GM12874 (cell line): ENCODE results near the gene PTPRCAP.

Source experiments
- CTCF ChIP-seq: IDR thresholded peaks from 2 replicates; pipeline ENCODE4 v1.5.1; 2011; ENCODE audit warnings: low read depth, mild to moderate bottlenecking, control low read depth, low read length, moderate library complexity; ENCODE audit not compliant: insufficient read depth

The PTPRCAP gene

GRCh38 chr11:67472882-67473281 lies 35.4 kb upstream of the PTPRCAP start:
- no peak for TF ChIP-seq CTCF

- no peak for TF ChIP-seq CTCF
Observed at GRCh38 chr11:67470337-67471002, 33.0 kb upstream of the PTPRCAP start.

GRCh38 chr11:67469508-67469811 lies 32.0 kb upstream of the PTPRCAP start:
- TF ChIP-seq CTCF: no peak

GRCh38 chr11:67468759-67469507 lies 31.5 kb upstream of the PTPRCAP start, which contains the start of gene TMEM134:
Gene TMEM134, minus strand, starts transcription at chr11:67469251. Its CDS starts 59 bp downstream, at chr11:67469192.
- TF ChIP-seq CTCF: peak; percentile 65

- no peak for TF ChIP-seq CTCF
Observed at GRCh38 chr11:67468456-67468758, 30.9 kb upstream of the PTPRCAP start.

GRCh38 chr11:67468056-67468455 lies 30.6 kb upstream of the PTPRCAP start:
- no peak for TF ChIP-seq CTCF

- TF ChIP-seq CTCF: no peak
Observed at GRCh38 chr11:67466962-67467771, 29.7 kb upstream of the PTPRCAP start.
